EH (cell line): ENCODE measurements around the gene LZIC.

Experiments used
- DNase-seq: peaks from one replicate; pipeline ENCODE4 v3.0.0-alpha.2; 2015; ENCODE audit warnings: low read depth

The LZIC gene

DNA sequence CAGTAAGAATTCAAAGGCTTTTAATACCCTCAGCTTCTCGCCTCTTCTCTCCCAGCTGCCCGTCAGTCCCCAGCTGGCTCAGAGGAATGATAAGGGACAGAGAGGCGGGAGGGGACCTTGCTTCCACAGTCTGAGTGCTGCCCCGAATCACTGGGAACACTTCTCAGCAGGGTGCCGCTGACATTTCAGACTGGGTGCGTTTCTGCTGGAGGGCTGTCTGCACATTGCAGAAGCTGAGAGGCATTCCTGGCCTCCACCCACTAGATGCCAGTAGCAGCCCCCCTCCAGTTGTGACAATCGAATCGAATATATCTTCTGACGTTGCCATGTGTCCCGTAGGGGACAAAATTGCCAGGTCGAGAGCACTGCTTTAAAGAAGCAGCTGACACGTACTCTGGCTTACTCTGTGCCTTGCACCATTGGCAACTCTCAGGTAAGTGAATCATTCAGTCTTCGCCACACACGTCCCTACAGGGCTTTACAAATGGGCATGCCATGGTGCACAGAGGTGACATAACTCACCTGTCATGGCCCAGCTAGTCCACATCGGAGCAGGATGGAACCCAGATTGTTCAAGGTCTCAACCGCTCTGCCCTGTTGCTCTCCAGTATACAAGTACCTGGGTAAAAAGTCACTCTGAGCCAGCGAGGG is 57.0 kb downstream of the LZIC start:
- no peak for DNase-seq

DNA sequence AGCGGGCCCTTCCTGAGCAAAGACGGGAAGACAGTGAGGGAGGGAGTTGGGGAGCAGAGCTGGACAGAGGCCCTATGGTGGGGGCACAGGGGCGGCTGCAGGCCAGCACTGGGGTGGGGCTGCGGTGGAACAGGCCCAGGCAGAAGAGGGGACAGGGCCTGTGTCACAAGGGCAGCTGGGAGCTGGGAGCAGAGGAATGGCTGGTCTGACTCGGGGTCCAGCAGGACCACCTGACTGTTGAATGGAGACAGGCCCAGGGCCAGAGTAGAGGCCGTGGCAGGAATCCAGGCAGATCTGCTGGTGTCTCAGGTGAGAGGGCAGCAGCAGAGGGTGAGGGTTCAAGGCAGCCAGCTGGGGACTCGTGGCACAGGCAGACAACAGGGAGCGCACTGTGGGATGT is 58.4 kb downstream of the LZIC start:
- DNase-seq, result no peak

DNA sequence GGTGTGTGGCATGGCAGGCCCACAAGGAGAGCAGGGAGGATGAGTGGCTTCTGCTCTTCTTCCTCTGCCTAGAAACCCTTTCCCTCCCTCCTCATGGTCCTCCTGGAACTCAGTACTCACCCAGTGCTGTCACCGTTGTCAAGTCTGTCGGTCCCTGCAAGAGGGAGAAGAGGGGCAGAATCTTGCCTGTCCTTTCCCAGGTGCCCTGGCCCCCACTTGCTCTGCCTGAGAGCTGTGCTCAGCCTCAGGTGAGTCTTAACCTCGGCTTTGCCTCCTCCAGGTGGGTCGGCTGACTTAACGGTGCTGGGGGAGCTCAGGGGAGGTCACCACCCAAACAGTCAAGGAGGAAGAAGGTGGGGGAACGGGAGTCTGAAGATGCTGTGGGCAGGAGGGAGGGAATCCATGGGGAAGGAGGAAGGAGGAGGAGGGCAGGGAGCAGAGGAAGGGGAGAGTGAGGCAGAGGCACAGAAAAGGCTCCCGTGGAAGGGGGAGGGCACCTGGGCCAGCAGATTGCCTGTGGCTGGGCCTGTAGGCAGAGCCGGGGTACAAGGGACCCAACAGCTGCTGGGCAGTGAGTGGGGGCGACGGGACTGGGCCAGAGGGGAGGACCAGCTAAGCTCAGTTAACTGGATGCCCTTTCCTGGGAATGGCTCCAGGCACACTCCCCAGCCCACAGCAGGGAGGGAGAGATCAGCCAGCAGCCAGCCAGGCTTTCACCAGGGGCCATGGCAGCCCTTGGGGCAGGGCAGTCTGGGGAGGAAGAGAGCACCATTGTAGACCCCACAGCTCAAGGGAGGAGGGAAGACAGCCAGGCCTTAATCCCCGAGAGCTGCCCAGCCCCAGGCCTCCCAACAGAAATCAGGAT is 59.4 kb downstream of the LZIC start:
- DNase-seq, result no peak

DNA sequence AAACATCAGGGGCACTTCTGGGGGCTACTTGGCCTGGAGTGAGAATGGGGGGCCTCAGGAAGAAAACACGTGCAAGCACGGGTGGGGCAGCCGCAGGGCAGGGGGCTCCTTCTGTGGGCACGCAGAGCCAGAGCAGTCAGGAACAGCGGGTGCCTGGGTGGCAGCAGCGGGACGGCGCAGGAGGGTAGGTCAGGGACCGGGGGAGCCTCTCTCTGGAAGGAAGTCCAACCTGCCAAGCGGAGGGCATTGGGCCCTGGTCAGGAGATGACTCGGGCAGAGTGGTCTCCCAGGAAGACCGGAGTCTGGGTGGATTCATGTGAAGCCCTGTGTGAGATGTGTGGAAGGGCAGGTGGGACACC is 60.3 kb downstream of the LZIC start:
- DNase-seq, result no peak

DNA sequence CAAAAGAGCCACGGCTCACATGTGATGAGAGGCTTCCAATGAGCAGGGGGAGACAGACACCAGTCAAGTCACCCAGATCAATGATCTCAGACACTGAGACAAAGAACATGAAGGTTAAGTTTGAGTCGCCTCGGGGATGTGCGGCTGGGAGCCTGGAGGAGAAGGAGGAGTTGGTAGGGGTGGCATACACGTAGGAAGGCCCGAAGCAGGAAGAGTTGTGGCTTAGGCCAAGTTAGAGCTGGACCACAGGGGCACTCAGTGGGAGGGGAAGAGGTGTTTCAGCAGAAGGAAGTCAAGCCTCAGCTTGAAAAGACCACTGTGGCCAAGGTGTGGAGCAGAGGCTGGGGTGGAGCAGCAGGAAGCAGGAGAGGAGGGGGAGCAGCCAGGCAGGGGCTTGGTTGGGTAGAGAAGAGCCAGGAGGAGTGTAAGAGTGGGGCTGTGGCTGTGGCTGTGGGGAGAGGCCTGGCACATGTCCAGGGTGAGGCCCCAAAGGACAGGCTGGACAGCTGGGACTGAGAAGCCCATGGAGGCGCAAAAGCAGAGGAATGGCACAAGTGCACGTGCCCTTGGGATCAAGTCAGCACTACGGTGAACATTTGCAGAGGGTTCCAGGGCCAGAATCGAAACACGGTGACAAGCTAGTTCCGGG is 60.8 kb downstream of the LZIC start:
- DNase-seq, result no peak

DNA sequence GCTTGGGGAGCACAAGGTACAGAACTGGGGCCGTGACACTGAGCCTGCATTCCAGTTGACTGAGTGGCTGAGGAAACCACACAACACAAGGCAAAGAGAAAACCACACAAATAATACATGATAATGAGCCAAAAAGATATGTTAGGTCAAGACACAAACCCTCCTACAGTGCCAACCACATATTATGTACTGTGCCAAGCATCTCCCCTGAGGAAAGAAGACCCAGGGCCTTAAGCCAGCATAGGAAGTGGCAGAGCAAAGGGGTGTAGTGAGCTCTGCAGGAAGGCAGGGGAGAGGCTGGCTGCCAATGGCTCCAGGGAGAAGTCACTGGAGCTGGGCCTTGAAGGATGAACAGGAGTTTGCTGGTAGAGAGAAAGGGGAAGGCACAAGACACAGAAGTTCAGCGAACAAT is 61.3 kb downstream of the LZIC start:
- peak; percentile 78 for DNase-seq
